Esophagus muscularis mucosa (tissue), 3 donors: ENCODE data around the gene KRT86.

Experiments
- POLR2AphosphoS5 ChIP-seq, 2 donors: sonication (generic); formaldehyde crosslinking; IDR thresholded peaks; one replicate each; pipeline ENCODE4 v1.6.1; 2017; ENCODE audit warnings: antibody characterized with exemption in 2 of 2
- TF ChIP-seq, protein P1 (sequence below), 3 experiments: fragments of 200-600 bp in 2 of 3; fragments of 450-650 bp in 1 of 3; sonication (generic) in 2 of 3; IDR thresholded peaks; one replicate each; pipeline ENCODE4 v1.5.1; 2017 to 2019; ENCODE audit warnings: antibody characterized with exemption in 3 of 3, mild to moderate bottlenecking in 2 of 3, moderate library complexity in 1 of 3

DNA sequence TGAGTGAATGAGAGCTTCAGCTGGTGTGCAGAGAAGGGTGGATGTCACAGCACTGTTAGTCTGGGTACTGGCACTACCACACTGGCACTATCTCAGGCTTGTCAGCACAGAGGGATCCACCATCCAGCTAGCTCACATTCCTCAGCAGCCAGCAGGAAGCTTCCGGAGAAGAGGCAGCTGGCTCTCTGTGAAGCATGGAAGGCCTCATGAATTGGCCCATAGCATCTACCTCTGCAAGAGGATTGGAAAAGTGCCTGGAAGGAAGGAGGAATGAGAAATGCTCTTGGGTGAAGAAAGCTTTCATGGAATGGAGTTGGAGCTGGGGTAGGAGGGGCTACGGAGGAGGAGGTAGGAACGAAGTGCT, 36.8 kb downstream of the KRT86 start:
- TF ChIP-seq, protein P1, sequence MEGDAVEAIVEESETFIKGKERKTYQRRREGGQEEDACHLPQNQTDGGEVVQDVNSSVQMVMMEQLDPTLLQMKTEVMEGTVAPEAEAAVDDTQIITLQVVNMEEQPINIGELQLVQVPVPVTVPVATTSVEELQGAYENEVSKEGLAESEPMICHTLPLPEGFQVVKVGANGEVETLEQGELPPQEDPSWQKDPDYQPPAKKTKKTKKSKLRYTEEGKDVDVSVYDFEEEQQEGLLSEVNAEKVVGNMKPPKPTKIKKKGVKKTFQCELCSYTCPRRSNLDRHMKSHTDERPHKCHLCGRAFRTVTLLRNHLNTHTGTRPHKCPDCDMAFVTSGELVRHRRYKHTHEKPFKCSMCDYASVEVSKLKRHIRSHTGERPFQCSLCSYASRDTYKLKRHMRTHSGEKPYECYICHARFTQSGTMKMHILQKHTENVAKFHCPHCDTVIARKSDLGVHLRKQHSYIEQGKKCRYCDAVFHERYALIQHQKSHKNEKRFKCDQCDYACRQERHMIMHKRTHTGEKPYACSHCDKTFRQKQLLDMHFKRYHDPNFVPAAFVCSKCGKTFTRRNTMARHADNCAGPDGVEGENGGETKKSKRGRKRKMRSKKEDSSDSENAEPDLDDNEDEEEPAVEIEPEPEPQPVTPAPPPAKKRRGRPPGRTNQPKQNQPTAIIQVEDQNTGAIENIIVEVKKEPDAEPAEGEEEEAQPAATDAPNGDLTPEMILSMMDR (IDR thresholded peaks at IDR 0.05), result no peak
- no peak for TF ChIP-seq POLR2AphosphoS5 (IDR thresholded peaks at IDR 0.05)
